ENCODE results near the gene RELN.

DNA sequence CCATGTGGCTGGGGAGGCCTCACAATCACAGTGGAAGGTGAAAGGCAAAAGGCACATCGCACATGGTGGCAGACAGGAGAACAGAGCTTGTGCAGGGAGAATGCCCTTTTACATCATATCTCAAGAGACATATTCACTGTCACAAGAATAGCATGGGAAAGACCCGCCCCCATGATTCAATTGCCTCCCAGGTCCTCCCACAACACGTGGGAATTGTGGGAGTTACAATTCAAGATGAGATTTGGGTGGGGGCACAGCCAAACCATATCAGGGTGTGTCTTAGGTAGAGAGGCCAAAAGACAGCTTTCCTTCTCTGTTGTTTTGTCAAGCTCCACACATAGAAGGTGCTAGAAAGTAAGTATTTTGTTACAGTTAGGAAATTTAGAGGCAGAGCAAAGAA, 522.6 kb downstream of the RELN start:
- TF ChIP-seq CTCF (IDR thresholded peaks at IDR 0.05) (no peak), EZH2 (IDR thresholded peaks at IDR 0.05; ENCODE audit: borderline replicate concordance, insufficient read depth, low read depth, low read length, poor library complexity, severe bottlenecking) (no peak)

Data from B cell (primary cell).